Vagina (tissue), 2 donors: Measurements from ENCODE around the gene PCNA.

Experiments used
- CTCF ChIP-seq, 3 experiments: fragments of 450-650 bp in 2 of 3; fragments of 200-600 bp in 1 of 3; sonication (generic) in 1 of 3; IDR thresholded peaks; one replicate each; pipeline ENCODE4 v1.5.1; 2017 to 2019; ENCODE audit warnings: antibody characterized with exemption in 3 of 3, mild to moderate bottlenecking in 2 of 3, moderate library complexity in 2 of 3
- POLR2A ChIP-seq, 2 donors: fragments of 450-650 bp; IDR thresholded peaks; one replicate each; pipeline ENCODE4 v1.6.1; 2017; ENCODE audit warnings: antibody characterized with exemption in 2 of 2, mild to moderate bottlenecking in 2 of 2, moderate library complexity in 2 of 2
- POLR2AphosphoS5 ChIP-seq, 2 donors: sonication (generic); formaldehyde crosslinking; IDR thresholded peaks; one replicate each; pipeline ENCODE4 v1.9.0; 2017; ENCODE audit warnings: antibody characterized with exemption in 2 of 2, mild to moderate bottlenecking in 2 of 2, low read depth in 1 of 2; ENCODE audit not compliant: insufficient read depth in 1 of 2

- no peak for TF ChIP-seq CTCF (IDR thresholded peaks at IDR 0.05)
- TF ChIP-seq POLR2A (IDR thresholded peaks at IDR 0.05), result no peak
- no peak for TF ChIP-seq POLR2AphosphoS5 (IDR thresholded peaks at IDR 0.05; ENCODE audit: insufficient read depth in 1 of 2, low read depth in 1 of 2)
Observed at GRCh38 chr20:5065166-5065878, 54.4 kb downstream of the PCNA start.
